GM23338 (cell line): Measurements from ENCODE around the gene RAPGEF4. TPM values are rescaled to one million over a fixed set of nuclear protein-coding genes. Genes with fewer than 3 reads are reported as not detected.

Source experiments
- ATAC-seq: fragments of 200-7000 bp; cut with Tn5 transposase; 3 replicates; pipeline ENCODE4 v1.9.1; 2020
- DNase-seq: peaks from one replicate; pipeline ENCODE4 v3.0.0-alpha.2; 2015; ENCODE audit warnings: low spot score
- H2AFZ ChIP-seq: fragments of 200-600 bp; sonication (generic); 2 replicates; pipeline ENCODE4 v1.8.0; 2016; ENCODE audit warnings: antibody characterized with exemption, mild to moderate bottlenecking, moderate library complexity
- H3F3A ChIP-seq: fragments of 200-600 bp; sonication (generic); replicated peaks from 2 replicates; pipeline ENCODE4 v1.8.0; 2017; ENCODE audit warnings: antibody characterized with exemption, mixed run types, low read depth
- H3K27ac ChIP-seq: fragments of 200-600 bp; sonication (generic); 2 replicates; pipeline ENCODE4 v1.6.1; 2016; ENCODE audit warnings: low read depth
- H3K27me3 ChIP-seq: fragments of 200-600 bp; sonication (generic); 2 replicates; pipeline ENCODE4 v1.8.0; 2016; ENCODE audit warnings: mild to moderate bottlenecking, mixed run types, moderate library complexity; ENCODE audit not compliant: insufficient read depth
- H3K36me3 ChIP-seq: fragments of 200-600 bp; sonication (generic); 2 replicates; pipeline ENCODE4 v1.8.0; 2016; ENCODE audit warnings: mild to moderate bottlenecking; ENCODE audit not compliant: insufficient read depth
- H3K4me1 ChIP-seq: fragments of 200-600 bp; sonication (generic); 2 replicates; pipeline ENCODE4 v1.8.0; 2016; ENCODE audit warnings: mild to moderate bottlenecking, moderate library complexity; ENCODE audit not compliant: insufficient read depth
- H3K4me2 ChIP-seq: fragments of 200-600 bp; sonication (generic); 2 replicates; pipeline ENCODE4 v1.7.1; 2017; ENCODE audit warnings: mixed run types
- H3K4me3 ChIP-seq: fragments of 200-600 bp; sonication (generic); 2 replicates; pipeline ENCODE4 v1.6.1; 2016; ENCODE audit warnings: mixed run types
- H3K79me2 ChIP-seq: fragments of 200-600 bp; sonication (generic); replicated peaks from 2 replicates; pipeline ENCODE4 v1.8.0; 2017; ENCODE audit warnings: mild to moderate bottlenecking; ENCODE audit not compliant: insufficient read depth
- H3K9me2 ChIP-seq: fragments of 200-600 bp; sonication (generic); 2 replicates; pipeline ENCODE4 v1.8.0; 2017; ENCODE audit not compliant: insufficient read depth
- H4K20me1 ChIP-seq: fragments of 200-600 bp; sonication (generic); replicated peaks from 2 replicates; pipeline ENCODE4 v1.8.0; 2017; ENCODE audit warnings: mild to moderate bottlenecking; ENCODE audit not compliant: insufficient read depth
- H3K27ac Mint-ChIP-seq: 2 replicates; pipeline ENCODE4 v1.8.0; 2020; ENCODE audit warnings: inconsistent platforms, mild to moderate bottlenecking, moderate library complexity, mixed read lengths
- H3K27me3 Mint-ChIP-seq: 3 replicates; pipeline ENCODE4 v1.8.0; 2022; ENCODE audit warnings: low read depth, mild to moderate bottlenecking, moderate library complexity, mixed read lengths, inconsistent platforms; ENCODE audit not compliant: insufficient read depth, poor library complexity
- H3K36me3 Mint-ChIP-seq: 3 replicates; pipeline ENCODE4 v1.8.0; 2021; ENCODE audit warnings: low read depth, mild to moderate bottlenecking, inconsistent platforms, moderate library complexity, mixed read lengths
- H3K4me1 Mint-ChIP-seq: 3 replicates; pipeline ENCODE4 v1.8.0; 2020; ENCODE audit warnings: mild to moderate bottlenecking, inconsistent platforms, mixed read lengths
- H3K4me3 Mint-ChIP-seq: 3 replicates; pipeline ENCODE4 v1.8.0; 2021; ENCODE audit warnings: moderate library complexity, mild to moderate bottlenecking, inconsistent platforms, mixed read lengths
- H3K9me3 Mint-ChIP-seq: 3 replicates; pipeline ENCODE4 v1.8.0; 2020; ENCODE audit warnings: moderate library complexity, mild to moderate bottlenecking, inconsistent platforms, mixed read lengths
- CREB1 ChIP-seq: fragments of 250-450 bp; sonication (Bioruptor Pico); IDR thresholded peaks from 2 replicates; pipeline ENCODE4 v1.5.0; 2020; ENCODE audit warnings: low read depth, mild to moderate bottlenecking, moderate library complexity
- EZH2 ChIP-seq: fragments of 200-600 bp; sonication (generic); IDR thresholded peaks from one replicate; pipeline ENCODE4 v1.8.0; 2017; ENCODE audit warnings: antibody characterized with exemption, mild to moderate bottlenecking, low read depth; ENCODE audit not compliant: unreplicated experiment
- EZH2phosphoT487 ChIP-seq: fragments of 200-600 bp; sonication (generic); IDR thresholded peaks from one replicate; pipeline ENCODE4 v1.8.1; 2018; ENCODE audit warnings: antibody characterized with exemption; ENCODE audit not compliant: unreplicated experiment
- JUNB ChIP-seq: IDR thresholded peaks from one replicate; pipeline ENCODE4 v1.6.1; 2016; ENCODE audit warnings: antibody characterized with exemption; ENCODE audit not compliant: unreplicated experiment
- NANOG ChIP-seq: IDR thresholded peaks from 2 replicates; pipeline ENCODE4 v1.6.1; 2016; ENCODE audit warnings: antibody characterized with exemption, borderline replicate concordance
- POLR2AphosphoS5 ChIP-seq: IDR thresholded peaks from 2 replicates; pipeline ENCODE4 v1.6.1; 2016; ENCODE audit warnings: antibody characterized with exemption, low read depth
- STAT1 ChIP-seq: IDR thresholded peaks from one replicate; pipeline ENCODE4 v1.6.1; 2016; ENCODE audit warnings: antibody characterized with exemption; ENCODE audit not compliant: unreplicated experiment
- ZNF114 ChIP-seq: fragments of 250-450 bp; sonication (Bioruptor Pico); IDR thresholded peaks from 2 replicates; pipeline ENCODE4 v1.5.0; 2020; ENCODE audit warnings: mild to moderate bottlenecking, moderate library complexity
- ZNF331 ChIP-seq: fragments of 250-450 bp; sonication (Bioruptor Pico); IDR thresholded peaks from 2 replicates; pipeline ENCODE4 v1.5.0; 2020; ENCODE audit warnings: low read depth, mild to moderate bottlenecking, moderate library complexity
- polyA plus RNA-seq: library from polyadenylated mRNA; unstranded; fragments of >200 nt; fragmentation: Nextera tagmentation; extraction: Ambion mirVana; gene quantifications from 2 replicates; pipeline ENCODE4 v1.2.1, GENCODE V29; 2016
- total RNA-seq: library from RNA; depleted of rRNA; stranded (reverse); fragments of >200 nt; shearing (Covaris generic); gene quantifications from 2 replicates; pipeline ENCODE4 v1.2.3, GENCODE V29; 2014
- TF ChIP-seq, protein P1 (sequence below): IDR thresholded peaks from one replicate; pipeline ENCODE4 v1.6.1; 2018; ENCODE audit warnings: antibody characterized with exemption; ENCODE audit not compliant: unreplicated experiment
- TF ChIP-seq, protein P2 (sequence below), 2 experiments: fragments of 200-600 bp in 1 of 2; sonication (generic) in 1 of 2; conservative IDR thresholded peaks; 2 replicates each; pipeline versions ENCODE4 v1.5.1 to v1.6.1; 2016 to 2017; ENCODE audit warnings: antibody characterized with exemption in 2 of 2, low read depth in 2 of 2, mild to moderate bottlenecking in 2 of 2, moderate library complexity in 1 of 2

The RAPGEF4 gene
- total and polyA plus RNA-seq, 2 experiments from 2014 or later: 1.7 to 4.7 TPM

DNA sequence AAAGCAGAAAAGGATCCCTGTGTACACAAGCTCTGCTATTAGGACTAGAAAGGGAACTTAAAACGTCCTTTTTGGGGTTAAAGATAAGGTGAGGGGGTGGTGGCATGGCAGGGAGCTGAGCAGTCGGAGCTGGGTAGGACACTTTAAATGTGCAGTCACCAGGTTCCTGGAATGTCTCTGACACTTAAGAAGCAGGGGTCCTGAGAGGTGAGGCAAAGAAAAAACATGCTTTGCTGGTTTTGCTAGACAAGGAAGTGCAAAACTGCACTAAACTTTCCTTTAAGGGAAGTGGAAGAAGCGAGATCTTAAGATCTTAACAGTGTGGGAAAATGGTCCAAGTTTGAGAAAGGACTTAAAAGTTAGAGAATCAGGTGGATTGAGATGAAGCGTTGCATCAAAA is 240.5 kb downstream of the RAPGEF4 start:
- H4K20me1 ChIP-seq: no peaks in the 10 kb centered on the region
- H3K4me2 ChIP-seq: no peak overlapping the region
- Mint-ChIP-seq H3K4me1 (peaks cover 7% of the 10 kb centered on the region), H3K27me3 (peaks cover 1% of the 10 kb centered on the region), H3K36me3 (no peaks in the 10 kb centered on the region), H3K27ac (no peak overlapping the region), H3K9me3 (no peaks in the 10 kb centered on the region), H3K4me3 (no peak overlapping the region)
- no peaks in the 10 kb centered on the region for H3K79me2 ChIP-seq
- DNase-seq (no peak), ATAC-seq (no peak)
- no peak overlapping the region for H2AFZ ChIP-seq
- no peaks in the 10 kb centered on the region; the same call in 1 of the 2 replicates for H3K4me1 ChIP-seq
- H3K27ac ChIP-seq: no peak overlapping the region
- H3F3A ChIP-seq: no peaks in the 10 kb centered on the region
- TF ChIP-seq EZH2 (no peak), JUNB (no peak), ZNF331 (CRISPR knock-in tag) (no peak)
- TF ChIP-seq, protein P1, sequence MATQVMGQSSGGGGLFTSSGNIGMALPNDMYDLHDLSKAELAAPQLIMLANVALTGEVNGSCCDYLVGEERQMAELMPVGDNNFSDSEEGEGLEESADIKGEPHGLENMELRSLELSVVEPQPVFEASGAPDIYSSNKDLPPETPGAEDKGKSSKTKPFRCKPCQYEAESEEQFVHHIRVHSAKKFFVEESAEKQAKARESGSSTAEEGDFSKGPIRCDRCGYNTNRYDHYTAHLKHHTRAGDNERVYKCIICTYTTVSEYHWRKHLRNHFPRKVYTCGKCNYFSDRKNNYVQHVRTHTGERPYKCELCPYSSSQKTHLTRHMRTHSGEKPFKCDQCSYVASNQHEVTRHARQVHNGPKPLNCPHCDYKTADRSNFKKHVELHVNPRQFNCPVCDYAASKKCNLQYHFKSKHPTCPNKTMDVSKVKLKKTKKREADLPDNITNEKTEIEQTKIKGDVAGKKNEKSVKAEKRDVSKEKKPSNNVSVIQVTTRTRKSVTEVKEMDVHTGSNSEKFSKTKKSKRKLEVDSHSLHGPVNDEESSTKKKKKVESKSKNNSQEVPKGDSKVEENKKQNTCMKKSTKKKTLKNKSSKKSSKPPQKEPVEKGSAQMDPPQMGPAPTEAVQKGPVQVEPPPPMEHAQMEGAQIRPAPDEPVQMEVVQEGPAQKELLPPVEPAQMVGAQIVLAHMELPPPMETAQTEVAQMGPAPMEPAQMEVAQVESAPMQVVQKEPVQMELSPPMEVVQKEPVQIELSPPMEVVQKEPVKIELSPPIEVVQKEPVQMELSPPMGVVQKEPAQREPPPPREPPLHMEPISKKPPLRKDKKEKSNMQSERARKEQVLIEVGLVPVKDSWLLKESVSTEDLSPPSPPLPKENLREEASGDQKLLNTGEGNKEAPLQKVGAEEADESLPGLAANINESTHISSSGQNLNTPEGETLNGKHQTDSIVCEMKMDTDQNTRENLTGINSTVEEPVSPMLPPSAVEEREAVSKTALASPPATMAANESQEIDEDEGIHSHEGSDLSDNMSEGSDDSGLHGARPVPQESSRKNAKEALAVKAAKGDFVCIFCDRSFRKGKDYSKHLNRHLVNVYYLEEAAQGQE: no peak
- H3K9me2 ChIP-seq: no peaks in the 10 kb centered on the region
- H3K4me3 ChIP-seq: no peak overlapping the region
- no peaks in the 10 kb centered on the region for H3K36me3 ChIP-seq
- H3K27me3 ChIP-seq: no peaks in the 10 kb centered on the region

DNA sequence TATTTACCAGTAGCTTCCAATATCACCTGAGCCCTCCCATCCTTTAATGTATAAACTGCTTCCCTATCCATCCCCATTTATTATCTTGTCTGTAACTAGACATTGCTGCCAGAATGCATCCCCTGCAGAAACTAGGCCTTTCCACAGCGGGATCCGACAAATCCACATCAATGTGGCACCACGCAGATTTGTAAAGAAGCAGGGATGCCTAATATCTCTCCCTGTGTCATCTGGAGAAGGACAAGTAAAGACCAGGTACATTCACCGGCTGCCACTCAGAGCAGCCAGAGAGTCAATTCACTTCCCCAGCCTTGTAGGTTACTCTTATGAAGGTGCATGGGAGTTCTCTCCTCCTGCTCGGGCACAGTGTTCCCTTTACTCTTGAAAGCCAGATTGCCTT is 241.2 kb downstream of the RAPGEF4 start:
- DNase-seq: no peak
- Mint-ChIP-seq H3K36me3 (no peaks in the 10 kb centered on the region), H3K4me3 (no peak overlapping the region), H3K4me1 (peaks cover 7% of the 10 kb centered on the region), H3K9me3 (no peaks in the 10 kb centered on the region), H3K27ac (no peak overlapping the region), H3K27me3 (peaks cover 1% of the 10 kb centered on the region)
- no peaks in the 10 kb centered on the region for H3F3A ChIP-seq
- peak overlapping the region; percentile 66; the same call in 1 of the 2 replicates for H2AFZ ChIP-seq
- H3K27ac ChIP-seq: no peak overlapping the region
- no peaks in the 10 kb centered on the region for H3K27me3 ChIP-seq
- no peak for ATAC-seq
- H3K4me3 ChIP-seq: no peak overlapping the region
- H3K4me1 ChIP-seq: no peaks in the 10 kb centered on the region; the same call in 1 of the 2 replicates
- H3K36me3 ChIP-seq: no peaks in the 10 kb centered on the region
- H3K79me2 ChIP-seq: no peaks in the 10 kb centered on the region
- no peaks in the 10 kb centered on the region for H4K20me1 ChIP-seq
- no peaks in the 10 kb centered on the region for H3K9me2 ChIP-seq
- no peak overlapping the region for H3K4me2 ChIP-seq
- TF ChIP-seq, protein P2, sequence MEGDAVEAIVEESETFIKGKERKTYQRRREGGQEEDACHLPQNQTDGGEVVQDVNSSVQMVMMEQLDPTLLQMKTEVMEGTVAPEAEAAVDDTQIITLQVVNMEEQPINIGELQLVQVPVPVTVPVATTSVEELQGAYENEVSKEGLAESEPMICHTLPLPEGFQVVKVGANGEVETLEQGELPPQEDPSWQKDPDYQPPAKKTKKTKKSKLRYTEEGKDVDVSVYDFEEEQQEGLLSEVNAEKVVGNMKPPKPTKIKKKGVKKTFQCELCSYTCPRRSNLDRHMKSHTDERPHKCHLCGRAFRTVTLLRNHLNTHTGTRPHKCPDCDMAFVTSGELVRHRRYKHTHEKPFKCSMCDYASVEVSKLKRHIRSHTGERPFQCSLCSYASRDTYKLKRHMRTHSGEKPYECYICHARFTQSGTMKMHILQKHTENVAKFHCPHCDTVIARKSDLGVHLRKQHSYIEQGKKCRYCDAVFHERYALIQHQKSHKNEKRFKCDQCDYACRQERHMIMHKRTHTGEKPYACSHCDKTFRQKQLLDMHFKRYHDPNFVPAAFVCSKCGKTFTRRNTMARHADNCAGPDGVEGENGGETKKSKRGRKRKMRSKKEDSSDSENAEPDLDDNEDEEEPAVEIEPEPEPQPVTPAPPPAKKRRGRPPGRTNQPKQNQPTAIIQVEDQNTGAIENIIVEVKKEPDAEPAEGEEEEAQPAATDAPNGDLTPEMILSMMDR (conservative IDR thresholded peaks at IDR 0.05; ENCODE audit: low read depth in 2 of 2): no peak
- TF ChIP-seq CREB1 (CRISPR knock-in tag) (no peak), ZNF114 (no peak), JUNB (no peak), NANOG (no peak), POLR2AphosphoS5 (no peak), EZH2 (no peak), EZH2phosphoT487 (no peak), ZNF331 (CRISPR knock-in tag) (no peak), STAT1 (no peak)
- TF ChIP-seq, protein P1: no peak
